Adrenal gland (tissue), 5 donors: ENCODE results near the gene PPM1M.

Experiments
- CTCF ChIP-seq, 6 experiments: fragments of 450-650 bp in 4 of 6; fragments of 200-600 bp in 2 of 6; sonication (generic) in 1 of 6; IDR thresholded peaks; 1 replicate in 5 of 6; 2 replicates in 1 of 6; pipeline versions ENCODE4 v1.5.1 to v1.8.0; 2016 to 2021; ENCODE audit warnings: antibody characterized with exemption in 6 of 6, mild to moderate bottlenecking in 2 of 6, moderate library complexity in 1 of 6
- POLR2A ChIP-seq, 2 donors: fragments of 450-650 bp; IDR thresholded peaks; one replicate each; pipeline ENCODE4 v1.6.1; 2017; ENCODE audit warnings: antibody characterized with exemption in 2 of 2, mild to moderate bottlenecking in 2 of 2, moderate library complexity in 1 of 2
- donor health status: DM: no; HTN: no; CAD: no.

GRCh38 chr3:52265387-52265786, 19.8 kb downstream of the PPM1M start:
- TF ChIP-seq CTCF (IDR thresholded peaks at IDR 0.05): no peak
- no peak for TF ChIP-seq POLR2A (IDR thresholded peaks at IDR 0.05)
